Liver (tissue), 9 donors: ENCODE data around the gene GPATCH3. TPM values are rescaled to one million over a fixed set of nuclear protein-coding genes. Genes with fewer than 3 reads are reported as not detected.

Source experiments
- DNase-seq: peaks from one replicate; pipeline ENCODE4 v3.0.0-alpha.2; 2017; ENCODE audit warnings: low spot score
- H3K27ac ChIP-seq, 2 donors: one replicate each; pipeline ENCODE4 v1.7.0; 2013; ENCODE audit warnings: inconsistent platforms in 2 of 2, low read length in 2 of 2, control low read depth in 1 of 2, low read depth in 1 of 2, mild to moderate bottlenecking in 1 of 2
- H3K27me3 ChIP-seq, 4 donors: one replicate each; pipeline versions ENCODE4 v1.6.1 to v1.7.0; 2013; ENCODE audit warnings: low read length in 3 of 4, inconsistent platforms in 1 of 4, mild to moderate bottlenecking in 1 of 4, moderate library complexity in 1 of 4; ENCODE audit not compliant: control insufficient read depth in 4 of 4, insufficient read depth in 4 of 4
- H3K36me3 ChIP-seq, 4 donors: one replicate each; pipeline versions ENCODE4 v1.6.1 to v1.7.0; 2013; ENCODE audit warnings: low read length in 3 of 4, mild to moderate bottlenecking in 3 of 4, low read depth in 1 of 4, moderate library complexity in 1 of 4; ENCODE audit not compliant: control insufficient read depth in 4 of 4, insufficient read depth in 3 of 4
- H3K4me1 ChIP-seq, 4 donors: one replicate each; pipeline versions ENCODE4 v1.6.1 to v1.7.0; 2013; ENCODE audit warnings: low read length in 3 of 4, mild to moderate bottlenecking in 3 of 4, moderate library complexity in 1 of 4; ENCODE audit not compliant: control insufficient read depth in 4 of 4, insufficient read depth in 4 of 4
- H3K4me3 ChIP-seq, 3 donors: one replicate each; pipeline versions ENCODE4 v1.6.1 to v1.7.0; 2013; ENCODE audit warnings: low read length in 3 of 3, control low read depth in 1 of 3, low read depth in 1 of 3, mild to moderate bottlenecking in 1 of 3
- H3K9ac ChIP-seq, 2 donors: one replicate each; pipeline ENCODE4 v1.7.0; 2013; ENCODE audit warnings: low read length in 2 of 2, mild to moderate bottlenecking in 2 of 2, moderate library complexity in 2 of 2, control low read depth in 1 of 2, low read depth in 1 of 2
- H3K9me3 ChIP-seq, 4 donors: one replicate each; pipeline versions ENCODE4 v1.6.1 to v1.7.0; 2013; ENCODE audit warnings: low read length in 3 of 4; ENCODE audit not compliant: control insufficient read depth in 4 of 4
- CTCF ChIP-seq: fragments of 150-350 bp; IDR thresholded peaks from 2 replicates; pipeline ENCODE4 v1.5.1; 2017; ENCODE audit warnings: improper control_type of control experiment, low read depth, low read length; ENCODE audit not compliant: missing input control
- EGR1 ChIP-seq, 2 donors: IDR thresholded peaks; 2 replicates each; pipeline ENCODE4 v1.6.1; 2016 to 2018; ENCODE audit warnings: antibody characterized with exemption in 2 of 2, low read depth in 2 of 2
- FOXA1 ChIP-seq: IDR thresholded peaks from 2 replicates; pipeline ENCODE4 v1.6.1; 2016; ENCODE audit warnings: antibody characterized with exemption
- GABPA ChIP-seq, 2 donors: IDR thresholded peaks in 1 of 2; conservative IDR thresholded peaks in 1 of 2; 2 replicates each; pipeline ENCODE4 v1.6.1; 2016; ENCODE audit warnings: antibody characterized with exemption in 2 of 2, mild to moderate bottlenecking in 1 of 2, moderate library complexity in 1 of 2
- HNF4A ChIP-seq, 2 donors: conservative IDR thresholded peaks; 2 replicates each; pipeline ENCODE4 v1.6.1; 2016; ENCODE audit warnings: antibody characterized with exemption in 2 of 2, mild to moderate bottlenecking in 2 of 2
- HNF4G ChIP-seq: IDR thresholded peaks from 2 replicates; pipeline ENCODE4 v1.6.1; 2016; ENCODE audit warnings: antibody characterized with exemption
- JUND ChIP-seq, 2 donors: IDR thresholded peaks; 2 replicates each; pipeline ENCODE4 v1.6.1; 2016; ENCODE audit warnings: antibody characterized with exemption in 2 of 2
- MAX ChIP-seq: IDR thresholded peaks from 2 replicates; pipeline ENCODE4 v1.6.1; 2016; ENCODE audit warnings: antibody characterized with exemption
- RAD21 ChIP-seq, 2 donors: IDR thresholded peaks; 2 replicates each; pipeline ENCODE4 v1.6.1; 2016; ENCODE audit warnings: antibody characterized with exemption in 2 of 2, mild to moderate bottlenecking in 2 of 2
- REST ChIP-seq: IDR thresholded peaks from 2 replicates; pipeline ENCODE4 v1.6.1; 2016; ENCODE audit warnings: antibody characterized with exemption, mild to moderate bottlenecking
- RXRA ChIP-seq, 2 donors: IDR thresholded peaks; 2 replicates each; pipeline ENCODE4 v1.6.1; 2017 to 2018; ENCODE audit warnings: antibody characterized with exemption in 2 of 2, mild to moderate bottlenecking in 1 of 2
- SP1 ChIP-seq: IDR thresholded peaks from 2 replicates; pipeline ENCODE4 v1.6.1; 2018; ENCODE audit warnings: antibody characterized with exemption, mild to moderate bottlenecking
- TAF1 ChIP-seq: conservative IDR thresholded peaks from 2 replicates; pipeline ENCODE4 v1.6.1; 2016; ENCODE audit warnings: antibody characterized with exemption, mild to moderate bottlenecking
- YY1 ChIP-seq: IDR thresholded peaks from 2 replicates; pipeline ENCODE4 v1.6.1; 2016; ENCODE audit warnings: antibody characterized with exemption, mild to moderate bottlenecking
- ZBTB33 ChIP-seq: IDR thresholded peaks from 2 replicates; pipeline ENCODE4 v1.6.1; 2016; ENCODE audit warnings: antibody characterized with exemption
- WGBS: extraction: QIAGEN DNeasy Blood & Tissue Kit; methylation state at CpG from one replicate; pipeline ENCODE4 v1.1.7; 2013; 5-methylcytosine and 5-hydroxymethylcytosine counted together
- polyA plus RNA-seq, 2 donors: library from polyadenylated mRNA; stranded (reverse) in 1 of 2; unstranded in 1 of 2; fragments of 200-250 nt in 1 of 2; fragments of >200 nt in 1 of 2; fragmentation: Nextera tagmentation in 1 of 2; extraction: Ambion mirVana in 1 of 2; gene quantifications; one replicate each; pipeline versions ENCODE4 v1.2.1 to v1.2.3, GENCODE V29; 2013 to 2015
- total RNA-seq, 2 donors: library from RNA; depleted of rRNA; stranded (reverse); fragments of >200 nt; gene quantifications; one replicate each; pipeline ENCODE4 v1.2.3, GENCODE V29; 2014
- donor health status: healthy.
- donor health status: healthy.
- donor health status: healthy.
- donor health status: healthy.
- donor health status: healthy.

GPATCH3 gene
- total and polyA plus RNA-seq, 4 donors, result 5.8 to 6.3 (median 6.2) TPM

GRCh38 chr1:26857473-26858060, 42.7 kb downstream of the GPATCH3 start:
- no peaks in the 10 kb centered on the region for H3K4me1 ChIP-seq
- TF ChIP-seq GABPA (IDR thresholded peaks at IDR 0.05 in 1 of 2, conservative IDR thresholded peaks at IDR 0.05 in 1 of 2) (no peak), EGR1 (IDR thresholded peaks at IDR 0.05; ENCODE audit: low read depth in 2 of 2) (no peak), HNF4A (conservative IDR thresholded peaks at IDR 0.05) (no peak), RAD21 (IDR thresholded peaks at IDR 0.05) (no peak), REST (no peak), RXRA (IDR thresholded peaks at IDR 0.05) (no peak)
- WGBS, result 94% methylated on average over 8 of the region's 8 CpGs
- H3K36me3 ChIP-seq, result peaks cover 4 to 30% (median 13%) of the 10 kb centered on the region in 4 donors
- H3K4me3 ChIP-seq, result no peak overlapping the region
- no peaks in the 10 kb centered on the region for H3K9me3 ChIP-seq
- no peak overlapping the region for H3K9ac ChIP-seq
- no peak overlapping the region for H3K27ac ChIP-seq
- no peaks in the 10 kb centered on the region for H3K27me3 ChIP-seq
- no peak for DNase-seq

- Histone ChIP-seq H3K4me3 (no peak overlapping the region), H3K27ac (no peak overlapping the region), H3K9me3 (no peaks in the 10 kb centered on the region), H3K4me1 (no peaks in the 10 kb centered on the region), H3K36me3 (peaks cover 4 to 37% (median 18%) of the 10 kb centered on the region in 4 donors), H3K9ac (no peak overlapping the region), H3K27me3 (no peaks in the 10 kb centered on the region)
- DNase-seq, result no peak
- TF ChIP-seq TAF1, result no peak
- no peak for TF ChIP-seq HNF4G
- TF ChIP-seq YY1, result no peak
- TF ChIP-seq MAX, result no peak
- no peak for TF ChIP-seq GABPA (IDR thresholded peaks at IDR 0.05 in 1 of 2, conservative IDR thresholded peaks at IDR 0.05 in 1 of 2)
- TF ChIP-seq REST, result no peak
- no peak for TF ChIP-seq EGR1 (IDR thresholded peaks at IDR 0.05; ENCODE audit: low read depth in 2 of 2)
- no peak for TF ChIP-seq RAD21 (IDR thresholded peaks at IDR 0.05)
- TF ChIP-seq HNF4A (conservative IDR thresholded peaks at IDR 0.05), result no peak
- TF ChIP-seq ZBTB33, result no peak
- no peak for TF ChIP-seq SP1
- TF ChIP-seq FOXA1, result no peak
- no peak for TF ChIP-seq JUND (IDR thresholded peaks at IDR 0.05)
- TF ChIP-seq CTCF, result no peak
- WGBS, result 92% methylated on average over 21 of the region's 21 CpGs
Observed at GRCh38 chr1:26856604-26857469, 43.4 kb downstream of the GPATCH3 start.
